NCI-H774 (cell line): ENCODE measurements around the gene PTPRN2.

ENCODE experiments used
- DNase-seq: peaks from one replicate; lab custom pipeline; 2025; lab: John Stamatoyannopoulos, UW

Gene PTPRN2

DNA sequence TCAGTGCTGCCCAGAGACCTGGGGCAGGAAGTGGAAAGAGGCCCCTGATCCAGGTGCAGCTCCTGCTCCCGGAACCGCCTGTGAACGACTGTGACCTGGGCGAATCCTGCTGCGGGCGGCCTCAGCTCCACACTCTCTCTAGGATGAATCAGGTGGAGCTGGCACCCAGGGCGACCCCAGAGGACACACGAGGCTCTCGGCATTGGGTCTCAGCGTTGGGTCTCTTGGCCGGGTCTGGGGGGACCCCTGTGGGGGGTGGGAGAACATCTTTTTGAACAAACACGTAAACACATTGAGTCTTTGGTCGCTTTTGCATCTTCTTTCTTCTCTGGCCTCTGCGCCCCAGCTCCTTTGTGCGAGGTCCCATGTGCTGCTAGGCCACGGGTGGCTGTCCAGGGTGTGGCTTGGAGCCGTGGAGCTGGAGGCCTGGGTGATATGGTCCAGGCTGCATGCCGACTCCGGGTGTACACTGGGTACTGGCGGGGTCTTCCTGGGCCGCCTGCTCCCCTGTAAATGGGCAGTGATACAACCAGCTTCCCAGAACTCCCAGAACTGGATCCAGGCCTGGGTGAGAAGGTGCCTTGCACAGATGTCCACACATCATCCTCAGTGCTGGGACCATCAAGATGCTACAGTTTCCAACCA is 815.0 kb downstream of the PTPRN2 start:
- DNase-seq = no peak

DNA sequence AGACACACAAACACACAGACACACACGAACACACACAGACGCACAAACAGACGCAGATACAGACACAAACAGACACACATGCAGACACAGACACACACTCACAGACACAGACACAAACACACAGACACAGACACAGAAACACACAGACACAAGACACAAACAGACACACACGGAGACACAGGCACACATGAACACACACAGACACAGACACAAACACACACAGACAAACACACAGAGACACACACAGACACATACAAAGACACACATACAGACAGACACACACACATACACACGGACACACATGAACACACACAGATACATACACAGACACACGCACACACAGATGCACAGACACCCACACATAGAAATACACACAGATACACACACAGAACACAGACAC is 815.9 kb downstream of the PTPRN2 start:
- no peak for DNase-seq

DNA sequence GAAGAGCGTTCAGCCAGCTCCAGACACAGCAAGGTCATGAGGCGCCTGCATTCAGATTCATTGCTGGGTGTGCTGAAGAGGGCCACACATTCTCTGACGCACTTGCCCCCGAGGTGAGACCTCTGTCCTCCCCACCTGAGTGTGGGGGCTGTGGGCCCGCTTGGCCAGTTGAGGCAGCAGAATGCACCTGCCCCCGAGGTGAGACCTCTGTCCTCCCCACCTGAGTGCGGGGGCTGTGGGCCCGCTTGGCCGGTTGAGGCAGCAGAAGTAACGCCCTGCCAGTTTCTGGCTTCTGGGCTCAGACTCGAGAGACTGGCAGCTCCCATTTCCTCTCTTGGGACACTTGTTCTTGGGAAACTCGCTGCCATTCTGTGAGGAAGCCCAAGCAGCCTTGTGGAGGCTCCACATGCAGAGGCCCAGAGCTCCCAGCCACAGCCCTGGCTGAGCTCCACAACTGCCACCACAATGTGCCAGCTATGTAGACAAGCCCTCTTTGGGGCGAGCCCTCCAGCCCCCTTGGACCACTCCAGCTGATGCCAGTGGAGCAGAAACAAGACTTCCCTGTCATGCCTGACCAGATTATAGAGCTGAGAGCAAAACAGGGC is 816.8 kb downstream of the PTPRN2 start:
- no peak for DNase-seq

DNA sequence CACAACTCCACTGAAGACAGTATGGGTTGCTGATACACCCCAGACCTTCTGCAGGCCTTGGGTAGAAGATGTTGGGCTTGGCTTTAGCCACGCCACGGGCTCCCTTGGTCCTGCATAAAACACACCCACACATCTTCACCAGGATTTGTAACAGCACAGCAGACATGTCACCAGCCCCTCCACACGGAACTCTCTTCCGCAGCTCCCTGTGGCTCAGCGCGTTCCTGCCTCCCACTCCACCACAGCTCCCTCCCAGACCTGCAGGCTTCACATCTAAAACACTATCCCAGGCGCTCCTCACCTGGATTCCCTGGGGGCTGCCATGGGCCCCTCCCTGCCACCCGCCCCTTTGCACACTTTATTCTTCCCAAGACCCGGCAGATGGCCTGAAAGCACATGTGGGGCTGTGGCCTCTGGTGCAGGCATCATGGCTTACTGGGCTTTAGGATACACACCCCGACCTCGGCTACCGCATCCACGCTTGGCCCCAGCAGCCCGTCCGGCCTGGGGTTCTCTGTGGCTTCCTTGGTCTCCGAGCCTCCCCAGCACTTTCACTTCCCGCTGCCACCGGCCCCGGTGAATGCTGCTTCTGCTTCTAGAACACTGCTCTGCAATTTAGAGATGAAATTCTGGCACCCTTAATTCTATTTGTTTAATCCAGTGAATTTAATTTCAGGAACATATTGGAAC is 818.0 kb downstream of the PTPRN2 start:
- no peak for DNase-seq

DNA sequence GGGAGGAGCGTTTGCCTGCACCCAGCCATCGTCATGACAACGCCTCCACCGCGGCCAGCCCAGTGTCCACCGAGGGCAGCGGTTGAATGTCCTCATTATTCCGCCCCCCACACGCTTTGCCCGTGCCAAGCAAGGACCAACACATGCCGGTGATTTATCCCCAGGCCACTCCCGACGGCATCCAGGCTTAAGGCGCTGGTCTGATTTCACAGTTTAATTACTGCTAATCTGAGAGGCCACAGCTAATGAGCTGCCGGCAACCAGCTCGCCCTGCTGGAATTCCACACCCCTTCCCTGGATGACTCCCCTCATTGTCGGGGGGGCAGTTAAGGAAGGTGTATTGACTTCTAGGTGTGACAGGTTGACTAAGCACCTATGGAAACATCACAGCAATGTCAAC is 818.5 kb downstream of the PTPRN2 start:
- no peak for DNase-seq

DNA sequence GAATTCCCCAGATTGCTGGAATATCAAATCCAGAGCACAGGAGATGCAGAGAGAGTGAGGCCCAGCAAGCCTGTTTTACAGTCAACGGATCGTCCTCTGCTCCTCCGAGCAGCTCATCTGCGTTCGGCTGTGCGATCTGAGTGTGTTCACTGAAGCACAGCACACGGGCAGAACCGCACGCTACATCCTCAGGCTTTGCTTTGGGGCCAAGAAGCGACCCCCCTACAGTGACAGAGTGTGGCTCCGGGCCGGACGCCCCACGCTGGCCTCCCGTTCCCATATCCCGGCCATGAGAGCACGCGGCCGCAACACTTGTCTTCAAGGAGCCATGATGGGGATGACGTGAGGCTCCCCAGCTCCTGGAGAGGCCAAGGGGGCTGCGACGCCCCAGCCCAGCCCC is 819.4 kb downstream of the PTPRN2 start:
- no peak for DNase-seq

DNA sequence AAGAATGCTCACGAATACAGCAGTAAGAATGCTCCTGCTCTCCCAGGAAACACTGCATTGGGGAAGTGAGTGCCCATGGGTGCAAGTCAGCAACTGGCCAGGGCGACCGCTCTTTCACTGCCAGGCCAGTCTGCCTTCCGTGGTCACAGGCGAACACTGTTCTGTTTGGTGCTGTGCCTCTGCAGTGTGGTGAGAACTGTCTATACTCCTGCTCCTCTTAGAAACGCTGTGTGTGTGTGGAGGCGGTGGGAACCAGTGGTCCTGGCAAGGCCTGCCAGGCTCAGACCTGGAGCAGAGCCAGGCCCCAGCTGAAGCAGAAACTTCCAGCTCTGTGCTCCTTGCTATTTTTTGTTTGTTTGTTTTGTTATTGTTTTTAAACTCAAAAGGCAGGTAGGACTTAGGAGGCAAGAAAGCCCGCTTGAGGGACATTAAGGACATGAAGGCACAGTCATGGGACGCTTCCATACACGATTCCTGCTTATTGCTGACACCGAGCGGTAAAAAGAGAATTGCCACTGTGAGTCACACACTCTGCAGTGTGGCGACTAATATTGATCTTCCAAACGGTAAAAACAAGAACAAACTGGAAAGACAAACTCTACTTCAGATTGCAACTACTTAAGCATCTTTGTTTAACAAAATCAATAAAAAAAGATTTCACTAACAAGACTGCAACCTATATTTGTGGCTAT is 820.0 kb downstream of the PTPRN2 start:
- no peak for DNase-seq

DNA sequence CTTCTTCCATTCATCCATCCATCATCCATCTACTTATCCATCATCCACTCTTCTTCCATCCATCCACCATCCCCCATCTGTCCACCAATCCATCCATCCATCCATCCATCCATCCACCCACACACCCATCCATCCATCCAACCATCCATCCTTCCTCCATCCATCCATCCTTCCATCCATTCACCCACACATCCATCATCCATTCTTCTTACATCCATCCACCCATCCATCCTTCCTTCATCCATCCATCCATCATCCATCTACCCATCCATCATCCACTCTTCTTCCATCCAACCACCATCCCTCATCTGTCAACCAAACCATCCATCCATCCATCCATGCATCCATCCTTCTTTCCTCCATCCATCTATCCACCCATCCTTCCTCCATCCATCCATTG is 821.5 kb downstream of the PTPRN2 start:
- DNase-seq = no peak

DNA sequence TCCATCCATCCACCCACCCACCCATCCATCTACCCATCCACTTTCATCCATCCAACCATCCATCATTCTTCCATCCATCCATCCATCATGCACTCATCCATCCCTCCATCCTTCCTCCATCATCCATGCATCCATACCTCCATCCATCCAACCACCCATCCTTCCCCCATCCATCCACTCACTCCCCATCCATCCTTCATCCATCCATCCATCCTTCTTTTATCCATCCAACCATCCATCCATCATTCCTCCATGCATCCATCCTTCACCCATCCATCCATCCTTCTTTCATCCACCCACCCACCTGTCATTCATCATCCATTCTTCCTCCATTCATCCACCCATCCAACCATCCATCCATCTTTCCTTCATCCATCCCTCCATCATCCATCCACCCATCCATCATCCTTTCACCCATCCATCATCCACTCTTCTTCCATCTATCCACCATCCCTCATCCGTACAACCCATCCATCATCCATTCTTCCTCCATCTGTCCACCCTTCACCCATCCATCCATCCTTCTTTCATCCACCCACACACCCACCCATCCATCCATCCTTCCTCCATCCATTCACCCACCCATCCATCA is 822.6 kb downstream of the PTPRN2 start:
- DNase-seq = no peak

DNA sequence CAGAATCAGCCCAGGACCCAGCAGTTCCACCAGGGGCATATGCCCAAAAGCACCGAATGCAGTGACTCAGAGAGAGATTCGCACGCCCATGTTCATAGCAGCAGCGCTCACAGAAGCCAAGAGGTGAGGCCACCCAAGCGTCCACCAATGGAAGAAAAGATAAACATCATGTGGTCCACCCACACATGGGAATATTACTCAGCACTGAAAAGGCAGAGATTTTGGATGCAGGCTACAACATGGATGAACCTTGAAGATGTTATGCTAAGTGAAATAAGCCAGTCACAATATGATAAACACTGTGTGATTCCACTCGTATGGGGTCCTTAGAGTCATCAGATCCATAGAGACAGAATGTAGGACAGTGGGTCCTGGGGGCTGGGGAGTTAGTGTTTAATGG is 823.4 kb downstream of the PTPRN2 start:
- no peak for DNase-seq

DNA sequence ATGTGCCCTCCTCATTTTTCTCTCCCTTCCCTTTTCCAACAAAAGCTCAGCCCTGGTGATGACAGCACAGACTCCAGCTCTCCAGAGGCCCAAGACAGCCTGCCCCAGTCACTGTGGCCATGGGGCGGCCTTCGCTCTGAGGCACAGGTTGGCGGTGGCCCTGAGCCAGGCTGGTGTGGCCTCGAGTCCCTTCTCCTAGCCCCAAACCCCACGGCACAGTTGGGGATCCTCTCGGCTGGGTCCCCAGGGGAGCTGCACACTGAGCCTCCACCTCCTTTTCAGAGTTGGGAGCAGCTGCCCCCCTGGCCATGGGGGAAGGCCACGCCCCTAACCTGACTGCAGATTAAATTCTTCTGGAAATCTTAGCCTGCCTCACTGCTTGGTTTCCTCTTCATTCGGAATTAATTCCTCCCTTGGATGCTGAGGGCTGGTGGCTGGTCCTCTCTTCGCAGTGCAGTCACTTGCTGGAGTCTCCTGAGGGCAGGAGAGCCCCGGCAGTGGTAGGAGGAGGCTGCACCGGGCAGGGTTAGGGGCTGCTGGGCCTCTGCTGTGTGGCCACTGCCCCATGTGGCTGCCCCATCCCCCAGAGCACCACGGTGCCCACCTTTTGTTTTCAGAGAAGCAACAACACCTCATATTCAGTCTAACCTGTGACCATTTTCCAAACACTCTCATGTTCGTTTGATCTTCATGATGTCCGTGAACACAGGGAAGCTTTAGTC is 824.2 kb downstream of the PTPRN2 start:
- DNase-seq = no peak

DNA sequence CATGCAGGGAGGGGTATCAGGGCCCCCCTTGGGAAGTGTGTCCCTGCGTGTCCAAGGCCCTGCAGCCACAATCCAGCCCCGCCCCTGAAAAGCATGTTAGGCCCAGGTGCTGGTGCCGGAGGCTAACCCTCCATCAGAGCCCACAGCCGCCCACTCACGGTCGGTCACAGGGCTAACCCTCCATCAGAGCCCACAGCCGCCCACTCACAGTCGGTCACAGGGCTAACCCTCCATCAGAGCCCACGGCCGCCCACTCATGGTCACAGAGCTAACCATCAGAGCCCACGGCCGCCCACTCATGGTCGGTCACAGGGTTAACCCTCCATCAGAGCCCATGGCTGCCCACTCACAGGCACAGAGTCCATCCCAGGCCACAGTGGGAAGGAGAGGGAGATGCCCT is 824.8 kb downstream of the PTPRN2 start:
- DNase-seq = no peak

DNA sequence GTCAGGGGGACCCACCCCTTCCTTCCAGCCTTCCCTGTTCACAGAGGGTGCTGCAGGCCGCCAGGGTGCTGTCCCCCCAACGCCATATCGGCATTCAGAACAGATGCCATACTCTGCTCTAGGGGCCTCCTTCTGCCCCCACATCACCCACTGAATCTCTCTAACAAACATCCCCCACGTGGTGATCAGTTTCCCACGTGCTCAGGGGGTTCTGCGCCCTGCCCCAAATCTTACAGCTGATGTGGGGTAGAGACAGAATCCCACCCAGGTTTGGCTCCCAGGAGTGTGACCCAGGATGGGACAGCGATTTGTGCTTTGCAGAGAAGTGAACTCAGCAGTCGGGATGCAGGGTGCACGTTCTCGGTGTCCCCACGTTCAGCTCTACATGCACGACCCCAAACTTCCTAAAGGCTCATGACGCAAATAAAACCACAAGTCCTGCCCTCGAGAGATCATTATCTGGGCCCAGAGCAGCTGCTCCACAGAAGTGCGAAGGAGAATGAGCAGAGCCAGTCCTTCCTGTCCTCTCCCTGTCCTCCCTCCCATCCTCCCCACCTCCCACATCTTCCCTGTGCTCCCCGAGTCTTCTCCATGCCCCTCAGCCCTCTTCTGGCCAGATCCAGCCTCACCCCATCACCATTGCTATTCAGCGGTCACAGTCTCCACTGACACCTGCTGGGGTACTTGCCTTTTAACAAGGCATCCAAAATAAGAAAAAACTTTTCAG is 827.5 kb downstream of the PTPRN2 start:
- DNase-seq = no peak

DNA sequence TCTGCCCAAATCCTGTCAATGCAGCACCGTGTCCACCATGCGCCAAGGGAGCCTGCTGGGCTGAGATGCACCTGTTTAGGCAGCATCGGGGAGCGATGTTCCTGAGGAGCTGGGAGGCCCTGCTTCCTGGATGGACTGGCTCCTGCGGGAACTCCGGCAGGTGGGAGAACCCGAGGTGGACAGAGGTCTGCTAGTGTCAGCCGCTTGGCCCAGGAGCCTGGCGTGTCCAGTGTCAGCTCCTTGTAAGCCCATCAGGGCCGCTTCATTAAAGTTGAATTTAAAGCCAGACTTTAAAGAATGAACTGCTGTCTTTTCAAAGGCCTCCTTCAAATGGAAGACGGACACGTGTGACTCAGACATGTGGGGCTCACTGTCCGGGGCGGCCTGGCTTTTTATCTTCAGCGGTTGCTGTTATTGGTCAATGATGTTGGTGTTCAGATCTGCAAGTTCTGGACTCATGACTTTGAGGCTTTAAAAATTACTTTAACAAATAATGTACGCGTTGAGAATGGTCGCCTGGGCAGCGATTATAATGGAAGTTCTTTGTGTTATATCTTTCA is 828.3 kb downstream of the PTPRN2 start:
- DNase-seq = no peak

DNA sequence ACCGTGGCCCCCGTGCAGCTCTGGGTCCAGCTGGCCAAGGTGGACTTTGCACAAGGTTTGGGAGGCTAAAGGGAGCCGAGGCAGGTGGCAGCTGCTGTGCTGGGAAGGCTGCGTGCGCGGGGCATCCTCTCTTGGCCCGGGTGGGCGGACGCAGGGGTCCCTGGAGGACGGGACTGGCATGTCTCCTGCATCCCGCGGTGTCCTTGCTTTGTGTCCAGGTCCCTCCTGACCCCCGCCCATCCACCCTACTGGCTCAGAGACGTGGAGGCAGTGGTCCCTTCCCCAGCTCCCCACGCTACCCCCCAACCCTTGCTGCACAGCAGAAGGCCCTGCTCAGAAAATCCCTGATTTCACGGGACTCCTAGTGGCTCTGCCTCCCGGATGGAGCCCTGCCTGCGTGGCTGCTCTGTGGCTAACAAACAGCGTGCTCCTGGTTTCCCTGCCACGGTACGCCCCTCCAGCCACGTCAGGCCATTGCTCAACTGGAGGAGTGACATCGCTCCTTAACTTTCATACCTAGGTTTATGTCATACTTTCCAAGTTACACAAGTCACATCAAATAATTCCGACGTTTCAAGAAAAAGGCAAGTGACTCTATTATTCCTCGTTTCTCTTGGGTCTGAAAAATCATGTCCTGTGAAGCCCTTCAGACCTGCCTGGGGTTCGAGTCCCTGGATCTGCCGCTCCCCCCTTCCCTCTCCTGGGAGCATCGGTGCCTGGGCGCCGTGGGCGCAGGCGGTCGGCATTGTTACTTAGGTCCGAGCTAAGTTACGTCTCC is 829.0 kb downstream of the PTPRN2 start:
- no peak for DNase-seq

DNA sequence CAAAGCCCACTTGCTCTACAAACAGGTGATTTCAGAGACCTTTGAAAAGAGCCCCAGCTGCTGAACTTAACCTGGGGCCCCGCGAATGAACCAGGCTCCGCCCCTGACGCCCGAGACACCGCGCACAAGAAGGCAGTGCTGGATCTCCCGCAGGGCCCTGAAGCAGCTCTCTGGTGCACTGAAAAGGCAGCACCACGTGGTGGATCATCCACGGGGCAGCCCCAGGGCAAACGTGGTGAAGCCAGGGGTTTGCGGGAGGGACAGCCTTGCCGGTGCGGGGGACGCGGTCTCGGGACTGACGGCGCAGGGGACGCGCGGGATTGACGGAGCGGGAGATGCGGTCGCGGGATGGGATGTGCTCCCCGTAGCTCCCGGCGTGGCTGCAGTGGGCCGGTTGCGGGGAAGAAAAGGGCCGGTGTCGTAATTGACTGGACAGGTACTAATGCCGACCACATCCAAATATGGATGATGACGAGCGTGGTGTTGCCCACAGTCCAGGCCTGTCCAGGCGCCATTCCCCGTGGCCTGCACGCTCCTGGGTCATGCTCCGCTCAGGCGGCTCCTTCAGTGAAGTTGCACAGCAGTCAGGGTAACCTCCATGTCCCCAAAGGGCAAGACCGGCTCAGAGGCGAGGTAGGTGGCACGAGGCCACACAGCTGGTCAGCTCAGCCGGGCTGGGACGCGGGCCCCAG is 829.7 kb downstream of the PTPRN2 start:
- DNase-seq = no peak

DNA sequence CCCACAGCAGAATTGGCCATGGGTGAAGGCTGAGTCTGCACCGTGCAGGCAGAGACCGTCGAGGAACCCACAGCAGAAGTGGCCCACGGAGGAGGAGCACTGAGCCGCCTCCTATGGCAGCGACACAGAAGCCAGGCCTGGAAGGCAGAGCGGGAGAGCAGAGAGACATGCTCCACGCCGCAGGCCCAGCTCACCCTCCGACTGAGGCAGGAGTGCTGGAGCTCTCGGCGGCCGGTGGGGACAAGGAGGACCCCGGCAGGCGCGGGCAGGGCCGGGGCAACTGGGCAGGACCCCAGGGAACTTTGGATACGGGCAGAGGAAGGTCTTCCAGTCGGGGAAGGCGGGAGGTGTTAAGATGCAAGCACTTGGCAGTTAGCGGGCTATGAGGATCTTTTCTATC is 830.4 kb downstream of the PTPRN2 start:
- DNase-seq = no peak

DNA sequence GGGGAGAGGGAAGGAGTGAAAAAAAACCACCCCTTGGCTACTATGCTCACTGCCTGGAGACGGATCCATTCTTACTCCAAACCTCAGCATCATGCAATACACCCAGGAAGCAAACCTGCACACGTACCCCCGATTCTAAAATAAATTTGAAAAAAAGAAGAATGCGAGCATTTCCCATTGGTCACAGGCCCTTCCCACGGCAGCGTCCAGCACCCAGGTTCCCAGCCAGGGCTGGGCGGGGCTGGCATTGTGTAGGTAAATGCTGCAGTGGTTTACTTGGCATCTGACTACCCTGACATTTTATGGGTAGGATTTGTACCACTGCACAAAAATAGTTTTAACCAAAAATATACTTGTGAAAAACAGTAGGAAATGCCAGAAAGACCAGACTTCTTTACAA is 831.9 kb downstream of the PTPRN2 start:
- DNase-seq = no peak

DNA sequence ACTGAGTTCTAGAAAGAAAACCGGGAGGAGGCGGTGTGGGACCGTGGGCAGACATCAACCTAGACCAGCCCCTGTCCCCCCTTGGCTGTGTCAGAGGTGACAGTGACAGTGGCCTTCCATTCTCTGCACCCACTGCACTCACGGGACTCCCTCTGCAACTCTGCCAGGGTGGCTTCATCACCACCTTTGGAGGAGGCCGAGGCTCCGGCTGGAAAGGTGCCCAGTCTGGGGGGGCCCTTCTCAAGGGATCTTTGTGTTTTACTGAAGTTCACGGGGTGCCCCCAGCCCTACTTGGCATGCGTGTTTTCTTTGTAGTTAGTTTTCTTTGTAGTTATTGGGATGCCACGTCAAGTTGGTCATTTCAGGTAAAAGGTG is 833.2 kb downstream of the PTPRN2 start:
- DNase-seq = no peak
